ENCODE measurements around the gene IFNAR1. TPM values are rescaled to one million over a fixed set of nuclear protein-coding genes. Genes with fewer than 3 reads are reported as not detected.

The IFNAR1 gene
- total RNA-seq, 4 donors from 2014 or later, result 17.0 to 19.4 (median 19.0) TPM

DNA sequence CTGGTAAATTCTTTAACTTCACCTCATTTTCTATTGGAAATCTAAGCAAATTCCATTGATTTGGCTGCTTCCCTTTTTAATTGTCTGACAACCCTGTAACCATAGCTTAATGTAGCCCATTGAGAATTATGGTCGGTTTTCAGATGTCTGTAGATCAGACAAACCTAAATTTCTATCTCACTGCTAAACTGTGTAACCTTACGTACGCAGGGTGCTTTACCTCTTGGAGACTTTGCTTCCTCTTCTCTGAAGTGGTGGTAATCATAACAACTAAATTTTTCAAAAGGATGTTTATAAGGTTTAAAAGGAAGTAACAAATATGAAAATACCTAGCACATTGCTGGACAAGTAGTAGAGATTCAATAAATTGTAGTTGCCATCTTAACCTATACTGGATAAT, 25.9 kb downstream of the IFNAR1 start:
- intact Hi-C loops (cut with DNase I; ENCODE audit: low total_unique reads), result no loop called here
- 96 to 97% methylated on average over 3 of the region's 3 CpGs for WGBS, 2 donors
- no peak for DNase-seq (ENCODE audit: low spot score in 2 of 2)
- TF ChIP-seq, protein P1, sequence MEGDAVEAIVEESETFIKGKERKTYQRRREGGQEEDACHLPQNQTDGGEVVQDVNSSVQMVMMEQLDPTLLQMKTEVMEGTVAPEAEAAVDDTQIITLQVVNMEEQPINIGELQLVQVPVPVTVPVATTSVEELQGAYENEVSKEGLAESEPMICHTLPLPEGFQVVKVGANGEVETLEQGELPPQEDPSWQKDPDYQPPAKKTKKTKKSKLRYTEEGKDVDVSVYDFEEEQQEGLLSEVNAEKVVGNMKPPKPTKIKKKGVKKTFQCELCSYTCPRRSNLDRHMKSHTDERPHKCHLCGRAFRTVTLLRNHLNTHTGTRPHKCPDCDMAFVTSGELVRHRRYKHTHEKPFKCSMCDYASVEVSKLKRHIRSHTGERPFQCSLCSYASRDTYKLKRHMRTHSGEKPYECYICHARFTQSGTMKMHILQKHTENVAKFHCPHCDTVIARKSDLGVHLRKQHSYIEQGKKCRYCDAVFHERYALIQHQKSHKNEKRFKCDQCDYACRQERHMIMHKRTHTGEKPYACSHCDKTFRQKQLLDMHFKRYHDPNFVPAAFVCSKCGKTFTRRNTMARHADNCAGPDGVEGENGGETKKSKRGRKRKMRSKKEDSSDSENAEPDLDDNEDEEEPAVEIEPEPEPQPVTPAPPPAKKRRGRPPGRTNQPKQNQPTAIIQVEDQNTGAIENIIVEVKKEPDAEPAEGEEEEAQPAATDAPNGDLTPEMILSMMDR (IDR thresholded peaks at IDR 0.05), result no peak
- no peak for TF ChIP-seq POLR2A (IDR thresholded peaks at IDR 0.05)
- no peak overlapping the region for H3K4me3 ChIP-seq (ENCODE audit: low read depth, poor library complexity, severe bottlenecking)

DNA sequence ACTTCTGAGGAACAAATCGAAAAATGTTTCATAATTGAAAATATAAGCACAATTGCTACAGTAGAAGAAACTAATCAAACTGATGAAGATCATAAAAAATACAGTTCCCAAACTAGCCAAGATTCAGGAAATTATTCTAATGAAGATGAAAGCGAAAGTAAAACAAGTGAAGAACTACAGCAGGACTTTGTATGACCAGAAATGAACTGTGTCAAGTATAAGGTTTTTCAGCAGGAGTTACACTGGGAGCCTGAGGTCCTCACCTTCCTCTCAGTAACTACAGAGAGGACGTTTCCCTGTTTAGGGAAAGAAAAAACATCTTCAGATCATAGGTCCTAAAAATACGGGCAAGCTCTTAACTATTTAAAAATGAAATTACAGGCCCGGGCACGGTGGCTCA, 30.6 kb downstream of the IFNAR1 start:
- intact Hi-C loops (cut with DNase I; ENCODE audit: low total_unique reads), result no loop called here
- no peak overlapping the region for H3K4me3 ChIP-seq (ENCODE audit: low read depth, poor library complexity, severe bottlenecking)
- DNase-seq (ENCODE audit: low spot score in 2 of 2), result no peak
- TF ChIP-seq POLR2A (IDR thresholded peaks at IDR 0.05), result no peak
- TF ChIP-seq, protein P1 (IDR thresholded peaks at IDR 0.05), result no peak
- WGBS, 2 donors, result 89 to 91% methylated on average over 6 of the region's 6 CpGs

DNA sequence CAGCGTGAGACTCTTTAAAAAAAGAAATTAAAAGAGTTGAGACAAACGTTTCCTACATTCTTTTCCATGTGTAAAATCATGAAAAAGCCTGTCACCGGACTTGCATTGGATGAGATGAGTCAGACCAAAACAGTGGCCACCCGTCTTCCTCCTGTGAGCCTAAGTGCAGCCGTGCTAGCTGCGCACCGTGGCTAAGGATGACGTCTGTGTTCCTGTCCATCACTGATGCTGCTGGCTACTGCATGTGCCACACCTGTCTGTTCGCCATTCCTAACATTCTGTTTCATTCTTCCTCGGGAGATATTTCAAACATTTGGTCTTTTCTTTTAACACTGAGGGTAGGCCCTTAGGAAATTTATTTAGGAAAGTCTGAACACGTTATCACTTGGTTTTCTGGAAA, 31.2 kb downstream of the IFNAR1 start:
- TF ChIP-seq POLR2A (IDR thresholded peaks at IDR 0.05), result no peak
- TF ChIP-seq, protein P1 (IDR thresholded peaks at IDR 0.05), result no peak
- no peak for DNase-seq (ENCODE audit: low spot score in 2 of 2)
- 73 to 76% methylated on average over 11 of the region's 11 CpGs for WGBS, 2 donors
- no peak overlapping the region for H3K4me3 ChIP-seq (ENCODE audit: low read depth, poor library complexity, severe bottlenecking)
- intact Hi-C loops (cut with DNase I; ENCODE audit: low total_unique reads), result no loop called here

DNA sequence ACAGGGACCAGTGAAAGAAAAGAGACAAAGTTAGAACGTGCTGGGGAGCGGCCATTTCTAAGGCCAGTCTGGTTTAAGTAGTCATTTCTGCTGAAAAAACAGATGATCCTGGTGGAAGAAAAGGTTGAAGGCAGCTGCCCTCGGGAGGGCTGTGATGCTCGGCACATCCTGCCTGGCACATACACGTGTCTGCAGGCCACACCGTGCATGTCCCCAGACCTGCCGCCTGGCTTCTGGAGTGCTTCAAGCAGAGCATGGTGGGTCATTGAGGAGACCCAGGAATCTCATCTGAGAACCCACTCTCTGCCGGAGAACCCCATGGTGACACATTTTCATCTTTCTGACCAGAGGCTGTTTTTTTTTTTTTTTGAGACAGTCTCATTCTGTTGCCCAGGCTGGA, 32.4 kb downstream of the IFNAR1 start:
- TF ChIP-seq, protein P1 (IDR thresholded peaks at IDR 0.05), result no peak
- no peak for TF ChIP-seq POLR2A (IDR thresholded peaks at IDR 0.05)
- WGBS, 2 donors, result 79 to 81% methylated on average over 8 of the region's 8 CpGs
- no peak for DNase-seq (ENCODE audit: low spot score in 2 of 2)
- H3K4me3 ChIP-seq (ENCODE audit: low read depth, poor library complexity, severe bottlenecking), result no peak overlapping the region
- intact Hi-C loops (cut with DNase I; ENCODE audit: low total_unique reads), result no loop called here

DNA sequence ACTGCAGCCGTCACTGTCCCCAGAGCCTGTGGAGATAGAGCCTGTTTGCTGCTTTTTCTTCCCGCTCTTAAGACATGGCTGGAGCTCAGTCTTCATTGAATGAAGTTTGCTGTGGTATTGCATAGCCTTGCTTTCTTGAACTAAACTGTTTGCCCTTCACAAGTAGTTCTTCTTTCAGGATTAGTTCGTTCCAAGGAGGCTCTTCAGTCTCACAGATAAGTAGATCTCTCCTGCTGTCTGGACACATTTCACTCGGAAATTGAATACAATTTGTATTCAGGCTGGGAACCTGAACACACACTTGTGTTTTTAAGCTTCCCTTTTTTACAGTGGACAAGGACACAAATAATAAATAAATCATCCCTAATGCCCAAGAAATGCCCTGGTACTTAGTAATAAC, 34.7 kb downstream of the IFNAR1 start:
- TF ChIP-seq, protein P1 (IDR thresholded peaks at IDR 0.05), result no peak
- no peak for TF ChIP-seq POLR2A (IDR thresholded peaks at IDR 0.05)
- no peak for DNase-seq (ENCODE audit: low spot score in 2 of 2)
- intact Hi-C loops (cut with DNase I; ENCODE audit: low total_unique reads), result no loop called here
- no peak overlapping the region for H3K4me3 ChIP-seq (ENCODE audit: low read depth, poor library complexity, severe bottlenecking)
- 83 to 87% methylated on average over 4 of the region's 4 CpGs for WGBS, 2 donors

DNA sequence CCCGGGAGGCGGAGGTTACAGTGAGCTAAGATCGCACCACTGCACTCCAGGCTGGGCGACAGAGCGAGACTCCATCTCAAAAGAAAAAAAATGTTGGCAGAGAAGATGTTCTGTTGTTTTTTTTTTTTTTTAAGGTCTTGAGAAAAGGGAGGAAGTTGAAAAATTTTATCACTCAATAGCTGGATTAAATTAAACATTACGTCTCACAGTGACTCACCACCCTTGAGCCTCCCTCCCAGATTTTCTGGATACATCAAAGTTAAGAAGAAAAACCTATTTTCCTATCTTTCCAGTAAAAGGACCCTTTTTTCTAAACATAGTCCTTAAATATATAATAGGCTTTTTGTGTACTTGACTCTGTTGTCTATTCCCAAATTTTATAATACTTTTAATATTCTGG, 35.5 kb downstream of the IFNAR1 start:
- TF ChIP-seq, protein P1 (IDR thresholded peaks at IDR 0.05), result no peak
- TF ChIP-seq POLR2A (IDR thresholded peaks at IDR 0.05), result no peak
- intact Hi-C loops (cut with DNase I; ENCODE audit: low total_unique reads), result loop anchor here (10.0 kb wide), 2 partner anchors 85 to 165 kb away; no protein-coding TSS in a partner anchor
- no peak overlapping the region for H3K4me3 ChIP-seq (ENCODE audit: low read depth, poor library complexity, severe bottlenecking)
- WGBS, 2 donors, result 59 to 61% methylated on average over 6 of the region's 6 CpGs
- peak in 1 of 2 donors; percentile 71 for DNase-seq (ENCODE audit: low spot score in 2 of 2)
